Neural progenitor cell (in vitro differentiated cells): Measurements from ENCODE around the gene FLRT2. TPM values are rescaled to one million over a fixed set of nuclear protein-coding genes. Genes with fewer than 3 reads are reported as not detected.

ENCODE experiments used
- DNase-seq: peaks from one replicate; pipeline ENCODE4 v3.0.0-alpha.2; 2016; ENCODE audit warnings: low spot score
- H2AFZ ChIP-seq: fragments of 200-600 bp; sonication (generic); replicated peaks from 2 replicates; pipeline ENCODE4 v1.6.1; 2016; ENCODE audit warnings: antibody characterized with exemption
- H3F3A ChIP-seq: fragments of 200-600 bp; sonication (generic); 2 replicates; pipeline ENCODE4 v1.6.1; 2016; ENCODE audit warnings: antibody characterized with exemption, low read depth
- H3K27ac ChIP-seq: fragments of 200-600 bp; sonication (generic); 2 replicates; pipeline ENCODE4 v1.5.1; 2016; ENCODE audit warnings: mild to moderate bottlenecking
- H3K27me3 ChIP-seq: fragments of 200-600 bp; sonication (generic); 2 replicates; pipeline ENCODE4 v1.6.1; 2016; ENCODE audit warnings: mild to moderate bottlenecking, moderate library complexity
- H3K36me3 ChIP-seq: fragments of 200-600 bp; sonication (generic); 2 replicates; pipeline ENCODE4 v1.5.1; 2016
- H3K4me1 ChIP-seq: fragments of 200-600 bp; sonication (generic); 2 replicates; pipeline ENCODE4 v1.6.1; 2016; ENCODE audit warnings: mixed run types
- H3K4me2 ChIP-seq: fragments of 200-600 bp; sonication (generic); 2 replicates; pipeline ENCODE4 v1.6.1; 2016
- H3K4me3 ChIP-seq: fragments of 200-600 bp; sonication (generic); 2 replicates; pipeline ENCODE4 v1.5.1; 2016
- H3K79me2 ChIP-seq: fragments of 200-600 bp; sonication (generic); 2 replicates; pipeline ENCODE4 v1.6.1; 2016; ENCODE audit warnings: low read depth
- H3K9ac ChIP-seq: fragments of 200-600 bp; sonication (generic); 2 replicates; pipeline ENCODE4 v1.6.1; 2016
- H3K9me3 ChIP-seq: fragments of 200-600 bp; sonication (generic); 2 replicates; pipeline ENCODE4 v1.5.1; 2016; ENCODE audit warnings: low read depth
- H4K20me1 ChIP-seq: fragments of 200-600 bp; sonication (generic); 2 replicates; pipeline ENCODE4 v1.6.1; 2016; ENCODE audit warnings: low read depth
- H3K27ac Mint-ChIP-seq: 3 replicates; pipeline ENCODE4 v1.8.0; 2021; ENCODE audit warnings: mixed read lengths
- H3K27me3 Mint-ChIP-seq: 2 replicates; pipeline ENCODE4 v1.8.0; 2022; ENCODE audit warnings: low read depth, mild to moderate bottlenecking, inconsistent platforms, moderate library complexity, mixed read lengths; ENCODE audit not compliant: insufficient read depth
- H3K36me3 Mint-ChIP-seq: 3 replicates; pipeline ENCODE4 v1.8.0; 2021; ENCODE audit warnings: mixed read lengths
- H3K4me1 Mint-ChIP-seq: 3 replicates; pipeline ENCODE4 v1.8.0; 2021; ENCODE audit warnings: mixed read lengths
- H3K4me3 Mint-ChIP-seq: 3 replicates; pipeline ENCODE4 v1.8.0; 2021; ENCODE audit warnings: mild to moderate bottlenecking, moderate library complexity, mixed read lengths
- H3K9me3 Mint-ChIP-seq: 3 replicates; pipeline ENCODE4 v1.8.0; 2020; ENCODE audit warnings: mixed read lengths
- EZH2 ChIP-seq: fragments of 200-600 bp; sonication (generic); IDR thresholded peaks from 2 replicates; pipeline ENCODE4 v1.6.1; 2017; ENCODE audit warnings: antibody characterized with exemption, mild to moderate bottlenecking, moderate library complexity
- EZH2phosphoT487 ChIP-seq: fragments of 200-600 bp; sonication (generic); IDR thresholded peaks from 2 replicates; pipeline ENCODE4 v1.6.1; 2017; ENCODE audit warnings: antibody characterized with exemption
- total RNA-seq: library from RNA; depleted of rRNA; stranded (reverse); fragments of >200 nt; gene quantifications from 2 replicates; pipeline ENCODE4 v1.2.3, GENCODE V29; 2015; ENCODE audit warnings: low replicate concordance
- TF ChIP-seq, protein P1 (sequence below): fragments of 200-600 bp; sonication (generic); IDR thresholded peaks from 2 replicates; pipeline ENCODE4 v1.5.1; 2017; ENCODE audit warnings: antibody characterized with exemption, mild to moderate bottlenecking

Gene FLRT2
- total RNA-seq, 1 donor from 2014 or later, result 8.5 TPM

DNA sequence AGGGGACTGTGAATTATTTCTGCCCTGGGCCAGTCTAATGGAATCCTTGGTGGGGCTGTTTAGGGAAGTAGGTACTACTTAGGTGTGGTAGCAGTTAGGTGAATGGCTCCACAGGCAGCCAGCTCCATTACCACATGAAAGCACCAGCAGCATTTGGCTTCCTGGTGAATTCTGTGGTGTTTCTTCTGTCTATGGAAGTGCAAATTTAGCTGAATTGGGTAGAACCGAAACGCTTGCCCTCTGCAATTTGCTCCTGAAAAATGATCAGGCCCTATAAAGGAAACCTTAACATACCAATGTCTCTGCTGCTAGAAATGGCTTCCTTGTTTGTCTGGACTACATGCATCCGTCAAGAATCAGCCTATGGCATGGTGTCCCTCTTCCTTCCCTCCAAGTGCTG is 16.4 kb downstream of the FLRT2 start:
- no peaks in the 10 kb centered on the region for H3K36me3 ChIP-seq
- no peaks in the 10 kb centered on the region for H3K4me1 Mint-ChIP-seq
- no peak for DNase-seq
- no peaks in the 10 kb centered on the region for H3K27me3 ChIP-seq
- no peaks in the 10 kb centered on the region for H3F3A ChIP-seq
- TF ChIP-seq EZH2 (no peak), EZH2phosphoT487 (no peak)
- TF ChIP-seq, protein P1, sequence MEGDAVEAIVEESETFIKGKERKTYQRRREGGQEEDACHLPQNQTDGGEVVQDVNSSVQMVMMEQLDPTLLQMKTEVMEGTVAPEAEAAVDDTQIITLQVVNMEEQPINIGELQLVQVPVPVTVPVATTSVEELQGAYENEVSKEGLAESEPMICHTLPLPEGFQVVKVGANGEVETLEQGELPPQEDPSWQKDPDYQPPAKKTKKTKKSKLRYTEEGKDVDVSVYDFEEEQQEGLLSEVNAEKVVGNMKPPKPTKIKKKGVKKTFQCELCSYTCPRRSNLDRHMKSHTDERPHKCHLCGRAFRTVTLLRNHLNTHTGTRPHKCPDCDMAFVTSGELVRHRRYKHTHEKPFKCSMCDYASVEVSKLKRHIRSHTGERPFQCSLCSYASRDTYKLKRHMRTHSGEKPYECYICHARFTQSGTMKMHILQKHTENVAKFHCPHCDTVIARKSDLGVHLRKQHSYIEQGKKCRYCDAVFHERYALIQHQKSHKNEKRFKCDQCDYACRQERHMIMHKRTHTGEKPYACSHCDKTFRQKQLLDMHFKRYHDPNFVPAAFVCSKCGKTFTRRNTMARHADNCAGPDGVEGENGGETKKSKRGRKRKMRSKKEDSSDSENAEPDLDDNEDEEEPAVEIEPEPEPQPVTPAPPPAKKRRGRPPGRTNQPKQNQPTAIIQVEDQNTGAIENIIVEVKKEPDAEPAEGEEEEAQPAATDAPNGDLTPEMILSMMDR, result no peak
- no peak overlapping the region for H3K27ac Mint-ChIP-seq
- peaks cover 39% of the 10 kb centered on the region for H3K36me3 Mint-ChIP-seq
- no peak overlapping the region for H3K4me2 ChIP-seq
- no peaks in the 10 kb centered on the region for H3K4me1 ChIP-seq
- H3K9me3 ChIP-seq, result no peaks in the 10 kb centered on the region
- no peaks in the 10 kb centered on the region for H3K79me2 ChIP-seq
- no peak overlapping the region for H3K9ac ChIP-seq
- no peak overlapping the region for H3K4me3 Mint-ChIP-seq
- H3K9me3 Mint-ChIP-seq, result peaks cover 8% of the 10 kb centered on the region
- H4K20me1 ChIP-seq, result no peaks in the 10 kb centered on the region
- peaks cover 4% of the 10 kb centered on the region for H3K27me3 Mint-ChIP-seq
- no peak overlapping the region for H3K4me3 ChIP-seq
- H2AFZ ChIP-seq, result no peak overlapping the region
- no peak overlapping the region for H3K27ac ChIP-seq

DNA sequence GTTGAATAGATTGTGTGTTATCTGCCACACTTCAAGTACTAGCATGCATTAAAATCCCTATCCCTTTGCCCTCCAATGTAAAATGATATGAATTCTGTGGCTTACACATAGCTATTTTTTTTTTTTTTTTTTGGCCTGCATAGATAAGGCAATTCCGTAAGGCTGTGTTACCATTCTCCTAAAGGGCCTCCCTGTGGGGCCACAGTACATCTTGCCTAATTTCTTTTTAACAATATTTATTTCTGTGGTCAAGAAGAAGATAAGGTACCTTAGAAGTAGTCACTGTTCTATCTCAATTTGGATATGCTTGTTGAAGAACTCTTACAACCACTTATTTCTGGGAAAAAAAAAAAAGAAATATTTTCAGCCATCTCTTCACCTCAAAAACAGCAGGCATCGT is 19.8 kb downstream of the FLRT2 start:
- no peaks in the 10 kb centered on the region for H3K27me3 ChIP-seq
- no peak overlapping the region for H3K27ac Mint-ChIP-seq
- H3K9me3 ChIP-seq, result no peaks in the 10 kb centered on the region
- peaks cover 8% of the 10 kb centered on the region for H3K9me3 Mint-ChIP-seq
- TF ChIP-seq EZH2phosphoT487, result no peak
- TF ChIP-seq, protein P1, result no peak
- TF ChIP-seq EZH2, result no peak
- no peaks in the 10 kb centered on the region for H3K79me2 ChIP-seq
- H3K4me3 ChIP-seq, result no peak overlapping the region
- H3K27ac ChIP-seq, result no peak overlapping the region
- H3K36me3 ChIP-seq, result no peaks in the 10 kb centered on the region
- H3K4me3 Mint-ChIP-seq, result no peak overlapping the region
- H2AFZ ChIP-seq, result no peak overlapping the region
- no peaks in the 10 kb centered on the region for H3F3A ChIP-seq
- no peak overlapping the region for H3K9ac ChIP-seq
- peaks cover 36% of the 10 kb centered on the region for H3K36me3 Mint-ChIP-seq
- no peaks in the 10 kb centered on the region for H3K4me1 Mint-ChIP-seq
- no peaks in the 10 kb centered on the region for H4K20me1 ChIP-seq
- no peaks in the 10 kb centered on the region for H3K4me1 ChIP-seq
- H3K4me2 ChIP-seq, result no peak overlapping the region
- H3K27me3 Mint-ChIP-seq, result no peaks in the 10 kb centered on the region
- no peak for DNase-seq

DNA sequence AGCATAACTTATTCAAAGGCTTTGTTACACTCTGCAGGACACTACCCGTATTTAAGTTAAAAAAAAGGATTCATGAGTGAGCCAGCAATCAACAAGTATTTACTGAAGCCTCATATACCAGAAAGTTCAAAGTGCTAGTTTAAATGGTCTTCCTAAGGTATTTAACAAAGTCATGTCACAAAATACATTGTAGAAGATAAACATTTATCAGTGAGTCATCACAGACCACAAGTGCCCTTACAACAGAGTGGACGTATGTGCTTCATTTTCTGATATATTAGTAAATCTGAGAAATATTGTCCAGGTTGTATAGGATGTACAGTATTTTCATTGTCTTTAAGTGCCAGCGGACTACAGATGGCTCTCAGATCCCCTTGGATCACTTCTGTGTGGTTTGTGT is 24.2 kb downstream of the FLRT2 start:
- no peak overlapping the region for H3K9ac ChIP-seq
- no peak for DNase-seq
- Mint-ChIP-seq H3K27ac (no peak overlapping the region), H3K36me3 (peaks cover 25% of the 10 kb centered on the region), H3K9me3 (peaks cover 4% of the 10 kb centered on the region), H3K4me1 (no peaks in the 10 kb centered on the region), H3K27me3 (peaks cover under 1% of the 10 kb centered on the region), H3K4me3 (no peak overlapping the region)
- no peaks in the 10 kb centered on the region for H3F3A ChIP-seq
- no peaks in the 10 kb centered on the region for H3K36me3 ChIP-seq
- H3K4me3 ChIP-seq, result no peak overlapping the region
- H3K79me2 ChIP-seq, result no peaks in the 10 kb centered on the region
- H2AFZ ChIP-seq, result no peak overlapping the region
- H3K27ac ChIP-seq, result no peak overlapping the region
- no peaks in the 10 kb centered on the region for H3K27me3 ChIP-seq
- H3K9me3 ChIP-seq, result no peaks in the 10 kb centered on the region
- no peaks in the 10 kb centered on the region for H4K20me1 ChIP-seq
- TF ChIP-seq EZH2phosphoT487, result no peak
- TF ChIP-seq, protein P1, result no peak
- no peak for TF ChIP-seq EZH2
- no peak overlapping the region for H3K4me2 ChIP-seq
- H3K4me1 ChIP-seq, result no peaks in the 10 kb centered on the region
